ENCODE data around the gene AFF3. TPM values are rescaled to one million over a fixed set of nuclear protein-coding genes. Genes with fewer than 3 reads are reported as not detected.

The AFF3 gene
- total and polyA plus RNA-seq, 4 donors, result 0.48 to 5.3 (median 2.3) TPM

- H3K4me3 ChIP-seq (ENCODE audit: low read depth in 1 of 3, low read length in 3 of 3), result no peak overlapping the region
- no peak overlapping the region for H3K9ac ChIP-seq (ENCODE audit: low read depth in 1 of 2, low read length in 2 of 2)
- H3K27ac ChIP-seq (ENCODE audit: low read depth in 1 of 2, low read length in 2 of 2), result no peak overlapping the region
- no peak for DNase-seq (ENCODE audit: low spot score)
- peaks cover 0 to 5% (median 3%) of the 10 kb centered on the region in 4 donors for H3K4me1 ChIP-seq (ENCODE audit: control insufficient read depth in 4 of 4, insufficient read depth in 4 of 4, low read length in 3 of 4)
- TF ChIP-seq YY1 (IDR thresholded peaks at IDR 0.05), result no peak
- TF ChIP-seq HNF4G (IDR thresholded peaks at IDR 0.05), result no peak
- no peak for TF ChIP-seq NR2F2 (IDR thresholded peaks at IDR 0.05)
- TF ChIP-seq REST (IDR thresholded peaks at IDR 0.05), result no peak
- no peak for TF ChIP-seq EGR1 (IDR thresholded peaks at IDR 0.05; ENCODE audit: low read depth in 2 of 2)
- TF ChIP-seq MAX (IDR thresholded peaks at IDR 0.05), result no peak
- TF ChIP-seq ATF3 (IDR thresholded peaks at IDR 0.05), result no peak
- TF ChIP-seq GABPA (IDR thresholded peaks at IDR 0.05 in 1 of 2, conservative IDR thresholded peaks at IDR 0.05 in 1 of 2), result no peak
- TF ChIP-seq RXRA (IDR thresholded peaks at IDR 0.05), result no peak
- TF ChIP-seq ZBTB33 (IDR thresholded peaks at IDR 0.05), result no peak
- TF ChIP-seq SP1 (IDR thresholded peaks at IDR 0.05), result no peak
- no peak for TF ChIP-seq JUND (IDR thresholded peaks at IDR 0.05)
- no peaks in the 10 kb centered on the region for H3K36me3 ChIP-seq (ENCODE audit: control insufficient read depth in 4 of 4, insufficient read depth in 3 of 4, low read depth in 1 of 4, low read length in 3 of 4)
- H3K9me3 ChIP-seq (ENCODE audit: control insufficient read depth in 4 of 4, low read length in 3 of 4), result no peaks in the 10 kb centered on the region
- 83% methylated on average over 1 of the region's 1 CpG for WGBS
- no peaks in the 10 kb centered on the region for H3K27me3 ChIP-seq (ENCODE audit: control insufficient read depth in 4 of 4, insufficient read depth in 4 of 4, low read length in 3 of 4)
These were observed 599.1 kb downstream of the AFF3 start for GRCh38 chr2:99543247-99543646.

GRCh38 chr2:99537910-99538485 is 604.4 kb downstream of the AFF3 start:
- Histone ChIP-seq H3K36me3 (ENCODE audit: control insufficient read depth in 4 of 4, insufficient read depth in 3 of 4, low read depth in 1 of 4, low read length in 3 of 4) (no peaks in the 10 kb centered on the region), H3K27ac (ENCODE audit: low read depth in 1 of 2, low read length in 2 of 2) (no peak overlapping the region), H3K4me1 (ENCODE audit: control insufficient read depth in 4 of 4, insufficient read depth in 4 of 4, low read length in 3 of 4) (peaks cover 0 to 2% (median 0%) of the 10 kb centered on the region in 4 donors), H3K4me3 (ENCODE audit: low read depth in 1 of 3, low read length in 3 of 3) (no peak overlapping the region), H3K9me3 (ENCODE audit: control insufficient read depth in 4 of 4, low read length in 3 of 4) (no peaks in the 10 kb centered on the region), H3K9ac (ENCODE audit: low read depth in 1 of 2, low read length in 2 of 2) (no peak overlapping the region), H3K27me3 (ENCODE audit: control insufficient read depth in 4 of 4, insufficient read depth in 4 of 4, low read length in 3 of 4) (no peaks in the 10 kb centered on the region)
- TF ChIP-seq HNF4G (IDR thresholded peaks at IDR 0.05) (no peak), HNF4A (conservative IDR thresholded peaks at IDR 0.05) (no peak), RXRA (IDR thresholded peaks at IDR 0.05) (no peak), CTCF (IDR thresholded peaks at IDR 0.05; ENCODE audit: low read depth, low read length, missing input control) (no peak), REST (IDR thresholded peaks at IDR 0.05) (no peak), NR2F2 (IDR thresholded peaks at IDR 0.05) (no peak)
- no peak for DNase-seq (ENCODE audit: low spot score)
- WGBS, result 88% methylated on average over 4 of the region's 4 CpGs

Measured in liver (tissue), 9 donors.